Cardiac muscle cell (in vitro differentiated cells and primary cell): ENCODE results near the gene HTR2C. TPM values are rescaled to one million over a fixed set of nuclear protein-coding genes. Genes with fewer than 3 reads are reported as not detected.

Experiments
- DNase-seq, 2 donors: peaks; one replicate each; pipeline versions ENCODE4 v3.0.0 to v3.0.0-alpha.2; 2010 to 2017; ENCODE audit warnings: low read depth in 1 of 2, low spot score in 1 of 2
- H3K27ac ChIP-seq: fragments of 200-600 bp; sonication (generic); 2 replicates; pipeline ENCODE4 v1.5.1; 2016
- H3K27me3 ChIP-seq: fragments of 200-600 bp; sonication (generic); 2 replicates; pipeline ENCODE4 v1.6.0; 2016; ENCODE audit warnings: control low read depth
- H3K36me3 ChIP-seq: fragments of 200-600 bp; sonication (generic); 2 replicates; pipeline ENCODE4 v1.5.1; 2016; ENCODE audit warnings: control low read depth
- H3K4me1 ChIP-seq: fragments of 200-600 bp; sonication (generic); 2 replicates; pipeline ENCODE4 v1.8.1; 2017; ENCODE audit warnings: low read depth, mild to moderate bottlenecking, mixed run types
- H3K4me3 ChIP-seq: fragments of 200-600 bp; sonication (generic); 2 replicates; pipeline ENCODE4 v1.5.1; 2016; ENCODE audit warnings: mild to moderate bottlenecking
- H3K9me3 ChIP-seq: fragments of 200-600 bp; sonication (generic); 2 replicates; pipeline ENCODE4 v1.5.1; 2017; ENCODE audit warnings: low read depth, mild to moderate bottlenecking, control low read depth
- CTCF ChIP-seq: IDR thresholded peaks from 2 replicates; pipeline ENCODE4 v1.5.1; 2012; ENCODE audit warnings: low read depth, mild to moderate bottlenecking, low read length
- polyA plus RNA-seq: library from polyadenylated mRNA; unstranded; fragments of >200 nt; fragmentation: Nextera tagmentation; extraction: Ambion mirVana; gene quantifications from 2 replicates; pipeline ENCODE4 v1.2.1, GENCODE V29; 2016
- total RNA-seq: library from RNA; depleted of rRNA; stranded (reverse); fragments of >200 nt; gene quantifications from 2 replicates; pipeline ENCODE4 v1.2.3, GENCODE V29; 2016

HTR2C gene
- total and polyA plus RNA-seq, 2 experiments from 2014 or later: 0.18 TPM; not detected in 1

GRCh38 chrX:114797494-114797893 is 213.6 kb downstream of the HTR2C start:
- H3K27ac ChIP-seq: no peak overlapping the region
- no peak for TF ChIP-seq CTCF
- peak in 1 of 2 donors; percentile 11 for DNase-seq

GRCh38 chrX:114798907-114799306 is 215.0 kb downstream of the HTR2C start:
- Histone ChIP-seq H3K36me3 (no peaks in the 10 kb centered on the region), H3K4me1 (no peaks in the 10 kb centered on the region), H3K9me3 (no peaks in the 10 kb centered on the region), H3K4me3 (no peak overlapping the region), H3K27me3 (no peaks in the 10 kb centered on the region), H3K27ac (no peak overlapping the region)
- TF ChIP-seq CTCF: no peak
- DNase-seq: peak in 1 of 2 donors; percentile 16

More at GRCh38 chrX:114797494-114797893, 213.6 kb downstream of the HTR2C start:
- Histone ChIP-seq H3K27me3 (no peaks in the 10 kb centered on the region), H3K36me3 (no peaks in the 10 kb centered on the region), H3K4me1 (no peaks in the 10 kb centered on the region), H3K9me3 (no peaks in the 10 kb centered on the region), H3K4me3 (no peak overlapping the region)

- Histone ChIP-seq H3K4me1 (no peaks in the 10 kb centered on the region), H3K4me3 (no peak overlapping the region), H3K27ac (no peak overlapping the region), H3K9me3 (no peaks in the 10 kb centered on the region), H3K36me3 (no peaks in the 10 kb centered on the region), H3K27me3 (no peaks in the 10 kb centered on the region)
- DNase-seq: peak in 1 of 2 donors; percentile 89
- no peak for TF ChIP-seq CTCF
Measured at GRCh38 chrX:114800719-114801118, 216.8 kb downstream of the HTR2C start.

GRCh38 chrX:114819509-114819908 is 235.6 kb downstream of the HTR2C start:
- no peaks in the 10 kb centered on the region for H3K36me3 ChIP-seq
- no peaks in the 10 kb centered on the region for H3K27me3 ChIP-seq
- peak in 1 of 2 donors; percentile 37 for DNase-seq
- no peak for TF ChIP-seq CTCF
- no peaks in the 10 kb centered on the region for H3K9me3 ChIP-seq
- no peak overlapping the region for H3K27ac ChIP-seq
- no peaks in the 10 kb centered on the region for H3K4me1 ChIP-seq
- no peak overlapping the region for H3K4me3 ChIP-seq

- Histone ChIP-seq H3K36me3 (no peaks in the 10 kb centered on the region), H3K4me3 (no peak overlapping the region), H3K9me3 (no peaks in the 10 kb centered on the region), H3K4me1 (no peaks in the 10 kb centered on the region), H3K27me3 (no peaks in the 10 kb centered on the region), H3K27ac (no peak overlapping the region)
- TF ChIP-seq CTCF: no peak
- DNase-seq: no peak
Measured at GRCh38 chrX:114841051-114841450, 257.2 kb downstream of the HTR2C start.

DNA sequence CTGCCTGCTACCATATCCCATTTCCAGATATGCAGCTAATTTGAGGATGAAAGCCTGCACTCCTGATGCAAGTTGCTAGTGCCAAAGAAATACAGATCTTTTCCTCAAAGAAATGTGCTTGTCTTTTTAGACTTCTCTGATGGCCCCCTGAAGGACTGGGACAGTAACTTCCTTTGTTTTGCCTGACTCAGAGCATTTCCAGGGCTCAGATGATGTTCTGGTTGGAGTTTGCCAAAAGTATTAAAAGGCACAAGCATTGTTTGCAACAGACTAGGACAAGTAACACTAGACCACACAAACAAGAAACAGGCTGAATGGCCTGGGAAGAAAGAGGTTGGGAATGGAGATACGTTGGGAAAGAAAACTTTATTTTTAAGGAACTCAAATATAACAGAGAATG is 258.3 kb downstream of the HTR2C start:
- H3K27me3 ChIP-seq: no peaks in the 10 kb centered on the region
- no peak for DNase-seq
- no peak for TF ChIP-seq CTCF
- H3K36me3 ChIP-seq: no peaks in the 10 kb centered on the region
- no peaks in the 10 kb centered on the region for H3K9me3 ChIP-seq
- H3K4me3 ChIP-seq: no peak overlapping the region
- no peaks in the 10 kb centered on the region for H3K4me1 ChIP-seq
- H3K27ac ChIP-seq: no peak overlapping the region
